GM19438 (cell line): Measurements from ENCODE around the gene TEX51.

Experiments used
- ATAC-seq: cut with Tn5 transposase; IDR thresholded peaks from one replicate; pipeline ENCODE4 v1.9.1; 2021; ENCODE audit warnings: low read depth; ENCODE audit not compliant: unreplicated experiment

TEX51 gene

DNA sequence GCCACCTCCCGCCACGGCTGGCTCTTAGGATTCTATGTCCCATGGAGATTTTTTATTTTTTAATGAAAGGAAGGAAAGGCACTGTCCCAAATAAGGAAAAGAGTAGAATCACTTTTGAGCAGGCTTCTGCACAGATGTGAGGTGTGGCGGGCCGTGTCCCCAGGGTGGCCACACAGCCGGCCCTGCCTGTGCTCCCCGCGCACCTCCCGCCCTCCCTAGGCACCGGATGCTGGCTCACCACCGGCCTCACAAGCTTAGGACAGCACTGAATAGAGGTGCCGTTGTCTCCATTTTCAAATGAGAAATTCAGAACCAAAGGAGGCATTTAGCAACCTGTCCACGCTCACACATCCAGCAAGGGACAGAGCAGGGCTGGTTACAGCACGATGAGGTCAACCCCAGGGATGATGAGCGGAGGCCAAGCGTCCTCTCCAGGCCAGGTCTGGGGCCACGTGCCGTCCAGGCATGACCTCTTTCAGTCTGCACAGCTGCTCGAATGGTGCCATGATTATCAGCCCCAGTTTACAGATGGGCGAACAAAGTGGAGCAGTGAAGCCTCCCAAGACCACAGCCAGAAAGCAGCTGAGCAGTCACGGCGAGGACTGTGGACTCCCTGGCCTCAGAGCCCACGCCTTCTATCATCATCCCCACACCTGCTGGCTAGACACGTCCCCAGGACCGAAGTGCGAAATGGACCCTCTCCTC is 20.7 kb upstream of the TEX51 start:
- no peak for ATAC-seq

- no peak for ATAC-seq
Measured at GRCh38 chr2:126878601-126879000, 20.1 kb upstream of the TEX51 start.

GRCh38 chr2:126879348-126880298 is 19.1 kb upstream of the TEX51 start:
- no peak for ATAC-seq

DNA sequence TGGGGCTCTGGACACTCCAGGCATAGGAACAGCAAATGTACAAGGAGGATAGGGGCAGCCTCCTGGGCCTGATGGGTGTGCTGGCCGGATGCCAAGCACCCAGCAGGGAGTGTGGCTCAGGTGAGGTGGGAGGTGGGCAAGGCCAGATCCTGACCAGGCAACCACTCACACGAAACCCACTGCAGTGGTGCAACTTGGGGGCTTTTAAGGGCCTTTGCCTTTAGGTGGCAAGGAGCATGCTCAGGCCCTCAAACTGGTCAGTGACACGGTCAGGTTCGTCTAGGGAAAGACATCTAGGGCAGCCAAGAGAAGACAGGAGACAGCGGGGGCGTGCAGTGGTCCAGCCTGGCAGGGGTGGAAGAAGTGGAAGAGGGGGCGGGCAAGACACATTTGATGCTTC is 18.4 kb upstream of the TEX51 start:
- no peak for ATAC-seq

DNA sequence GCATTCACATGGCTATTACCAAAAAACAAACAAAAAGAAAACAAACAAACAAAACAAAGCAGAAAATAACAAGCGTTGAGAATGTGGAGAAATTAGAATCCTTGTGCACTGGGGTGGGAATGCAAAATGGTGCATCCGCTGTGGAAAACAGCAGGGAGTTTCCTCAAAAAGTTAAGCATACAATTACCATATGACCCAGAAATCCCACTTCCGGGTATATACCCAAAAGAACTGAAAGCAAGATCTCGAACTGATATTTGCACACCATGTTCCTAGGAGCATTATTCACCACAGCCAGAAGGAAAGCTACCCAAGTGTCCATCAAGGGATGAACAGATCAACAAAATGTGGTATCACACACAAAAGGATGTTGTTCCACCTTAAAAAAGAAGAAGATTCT is 17.9 kb upstream of the TEX51 start:
- no peak for ATAC-seq

GRCh38 chr2:126881591-126881990 is 17.1 kb upstream of the TEX51 start:
- no peak for ATAC-seq

DNA sequence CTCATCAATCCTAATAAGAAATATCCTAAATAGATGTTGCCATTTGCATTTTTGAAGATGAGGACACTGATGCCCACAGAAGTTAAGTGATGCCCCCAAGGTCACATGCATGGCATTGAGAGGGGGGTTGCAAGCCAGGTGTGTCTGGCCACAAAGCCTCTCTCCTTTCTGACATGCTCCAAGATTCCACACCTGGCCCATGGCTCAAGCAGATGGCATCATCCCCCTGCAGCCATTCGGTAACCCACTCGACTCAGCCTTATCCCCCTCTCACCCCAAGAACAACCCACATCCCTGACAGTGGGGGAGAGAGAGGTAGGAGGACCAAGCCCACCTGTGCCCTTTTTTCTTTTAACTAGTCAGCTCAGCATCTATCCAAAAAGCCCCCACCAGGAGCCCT is 16.5 kb upstream of the TEX51 start:
- ATAC-seq: no peak

- ATAC-seq: no peak
Measured at GRCh38 chr2:126882736-126883665, 15.7 kb upstream of the TEX51 start.

GRCh38 chr2:126883666-126884040 is 15.0 kb upstream of the TEX51 start:
- ATAC-seq: no peak

DNA sequence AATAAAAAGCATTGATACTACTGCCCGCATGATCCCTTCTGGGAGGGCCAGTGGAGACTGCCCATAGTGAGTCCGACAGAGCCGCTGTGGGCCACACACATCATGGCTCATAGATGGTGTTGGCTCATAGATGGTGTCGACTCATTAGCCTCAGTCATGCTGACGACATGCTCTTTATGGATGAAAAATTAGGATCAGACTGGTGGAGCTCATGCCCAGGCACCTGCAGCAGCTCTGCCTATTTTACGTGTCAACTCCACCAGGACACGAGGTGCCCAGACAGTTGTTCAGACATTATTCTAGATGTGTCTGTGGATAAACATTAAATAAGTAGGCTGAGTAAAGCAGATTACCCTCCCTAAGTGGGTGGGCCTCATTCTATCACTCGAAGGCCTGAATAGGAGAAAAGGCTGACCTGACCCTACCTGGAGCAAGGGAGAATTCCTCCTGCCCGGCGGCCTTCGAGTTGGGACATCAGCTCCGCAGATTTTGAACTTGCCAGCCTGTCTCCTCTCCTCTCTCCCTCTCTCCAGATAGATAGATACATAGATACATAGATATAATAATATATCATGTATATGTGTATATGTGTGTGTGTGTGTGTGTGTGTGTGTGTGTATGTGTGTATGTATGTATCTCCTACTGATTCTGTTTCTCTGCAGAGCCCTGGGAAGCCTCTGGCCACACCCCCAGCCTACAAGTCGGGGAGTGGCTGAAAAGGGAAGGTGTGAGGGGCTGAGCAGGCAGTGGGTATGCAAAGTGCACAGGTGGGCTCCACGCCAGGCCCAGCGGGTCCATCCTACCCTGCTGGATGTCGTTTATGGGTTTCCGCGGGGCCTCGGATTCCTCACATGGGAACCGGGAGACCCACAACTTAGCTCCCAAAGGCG is 13.6 kb upstream of the TEX51 start:
- no peak for ATAC-seq

- ATAC-seq: no peak
Measured at GRCh38 chr2:126885751-126886210, 12.9 kb upstream of the TEX51 start.

- peak; percentile 96 for ATAC-seq
Measured at GRCh38 chr2:126886211-126886915, 12.3 kb upstream of the TEX51 start.

GRCh38 chr2:126886916-126887280 is 11.8 kb upstream of the TEX51 start:
- ATAC-seq: no peak

GRCh38 chr2:126887506-126887905 is 11.2 kb upstream of the TEX51 start:
- ATAC-seq: no peak

- no peak for ATAC-seq
Measured at GRCh38 chr2:126888046-126888445, 10.6 kb upstream of the TEX51 start.

GRCh38 chr2:126889071-126889470 is 9.6 kb upstream of the TEX51 start:
- ATAC-seq: no peak

DNA sequence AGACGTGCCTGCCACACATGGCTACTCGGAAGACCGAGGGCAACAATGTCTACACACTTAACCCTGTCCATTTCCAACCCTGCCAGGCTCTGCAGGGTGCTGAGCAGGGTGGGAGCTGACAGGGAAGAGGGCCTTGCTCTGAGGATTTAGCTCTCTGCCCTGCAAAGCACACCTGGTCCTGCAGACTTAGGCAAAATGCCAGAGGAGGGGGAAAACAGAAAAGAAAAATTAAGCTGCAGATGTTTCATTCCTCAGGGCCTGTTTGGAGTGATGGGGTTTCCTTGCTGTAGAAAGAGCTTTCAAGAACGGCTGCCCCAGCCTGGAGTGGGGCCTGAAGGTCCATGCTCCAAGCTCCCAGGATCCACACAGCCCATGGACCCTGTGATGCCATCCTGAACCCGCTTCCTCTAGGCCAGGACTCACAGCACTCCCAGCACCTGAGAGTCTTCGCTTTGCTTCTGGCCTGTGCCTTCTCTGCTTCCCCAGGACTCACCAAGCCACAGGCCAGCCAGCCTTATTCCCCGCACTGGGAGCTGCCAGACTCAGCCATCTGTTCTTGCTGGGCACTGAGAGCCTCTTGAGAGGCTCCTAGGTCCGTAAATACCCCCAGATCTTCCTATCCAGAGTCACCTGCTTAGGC is 9.1 kb upstream of the TEX51 start:
- no peak for ATAC-seq

GRCh38 chr2:126890136-126890510 is 8.6 kb upstream of the TEX51 start:
- ATAC-seq: no peak
